Retinal pigment epithelial cell (primary cell): ENCODE measurements around the gene SEMA4F.

Source experiments
- DNase-seq: peaks from one replicate; pipeline ENCODE4 v3.0.0-alpha.2; 2010; ENCODE audit warnings: low read depth
- H3K4me3 ChIP-seq: 2 replicates; pipeline ENCODE4 v1.5.1; 2011; ENCODE audit warnings: mild to moderate bottlenecking, low read length, control low read depth, moderate library complexity
- TF ChIP-seq, protein P1 (sequence below): conservative IDR thresholded peaks from 2 replicates; pipeline ENCODE4 v1.5.1; 2011; ENCODE audit warnings: low read depth, low read length, control low read depth, inconsistent platforms

SEMA4F gene

GRCh38 chr2:74668087-74668486 lies 14.0 kb downstream of the SEMA4F start:
- TF ChIP-seq, protein P1, sequence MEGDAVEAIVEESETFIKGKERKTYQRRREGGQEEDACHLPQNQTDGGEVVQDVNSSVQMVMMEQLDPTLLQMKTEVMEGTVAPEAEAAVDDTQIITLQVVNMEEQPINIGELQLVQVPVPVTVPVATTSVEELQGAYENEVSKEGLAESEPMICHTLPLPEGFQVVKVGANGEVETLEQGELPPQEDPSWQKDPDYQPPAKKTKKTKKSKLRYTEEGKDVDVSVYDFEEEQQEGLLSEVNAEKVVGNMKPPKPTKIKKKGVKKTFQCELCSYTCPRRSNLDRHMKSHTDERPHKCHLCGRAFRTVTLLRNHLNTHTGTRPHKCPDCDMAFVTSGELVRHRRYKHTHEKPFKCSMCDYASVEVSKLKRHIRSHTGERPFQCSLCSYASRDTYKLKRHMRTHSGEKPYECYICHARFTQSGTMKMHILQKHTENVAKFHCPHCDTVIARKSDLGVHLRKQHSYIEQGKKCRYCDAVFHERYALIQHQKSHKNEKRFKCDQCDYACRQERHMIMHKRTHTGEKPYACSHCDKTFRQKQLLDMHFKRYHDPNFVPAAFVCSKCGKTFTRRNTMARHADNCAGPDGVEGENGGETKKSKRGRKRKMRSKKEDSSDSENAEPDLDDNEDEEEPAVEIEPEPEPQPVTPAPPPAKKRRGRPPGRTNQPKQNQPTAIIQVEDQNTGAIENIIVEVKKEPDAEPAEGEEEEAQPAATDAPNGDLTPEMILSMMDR, result no peak
- no peak overlapping the region for H3K4me3 ChIP-seq
- DNase-seq, result no peak

DNA sequence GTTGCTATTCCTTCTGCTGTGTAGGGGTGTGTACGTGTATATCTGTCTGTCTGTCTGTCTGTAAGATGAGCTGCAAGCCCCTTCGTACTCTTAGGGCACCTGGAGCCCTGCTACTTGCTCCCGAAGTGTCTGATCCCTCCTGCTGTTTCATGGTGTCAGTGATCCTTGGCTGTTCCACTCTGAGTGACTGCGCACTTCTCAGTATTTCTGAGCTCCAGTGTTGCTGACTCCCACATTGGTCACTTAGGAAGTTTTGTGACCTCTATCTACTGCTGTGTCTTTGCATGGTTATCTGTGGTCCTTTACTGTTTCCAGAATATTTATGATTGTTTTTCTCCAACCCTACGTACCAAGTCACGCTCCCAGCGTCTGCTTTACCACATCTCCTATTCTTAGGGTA lies 16.2 kb downstream of the SEMA4F start:
- TF ChIP-seq, protein P1, result no peak
- DNase-seq, result no peak
- H3K4me3 ChIP-seq, result no peak overlapping the region

DNA sequence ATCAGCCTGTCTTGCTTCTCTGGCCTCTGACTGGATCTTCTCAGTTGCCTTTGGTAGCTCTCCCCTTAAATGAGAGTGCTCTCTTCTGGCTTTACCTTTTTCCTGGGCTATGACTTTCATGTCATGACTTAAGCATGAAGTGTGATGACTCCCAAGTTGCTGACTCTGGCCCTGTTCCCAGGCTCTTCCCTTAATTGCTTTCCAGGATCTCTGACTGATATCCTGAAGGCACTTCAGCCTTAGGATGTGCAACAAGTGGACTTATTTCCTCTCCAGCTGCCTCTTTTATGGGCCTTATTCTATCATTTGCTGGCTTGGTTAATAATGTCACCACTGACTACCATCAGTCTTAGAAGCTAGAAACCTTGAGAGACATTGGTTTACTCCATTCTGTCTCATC lies 17.4 kb downstream of the SEMA4F start:
- TF ChIP-seq, protein P1, result no peak
- no peak for DNase-seq
- H3K4me3 ChIP-seq, result no peak overlapping the region

DNA sequence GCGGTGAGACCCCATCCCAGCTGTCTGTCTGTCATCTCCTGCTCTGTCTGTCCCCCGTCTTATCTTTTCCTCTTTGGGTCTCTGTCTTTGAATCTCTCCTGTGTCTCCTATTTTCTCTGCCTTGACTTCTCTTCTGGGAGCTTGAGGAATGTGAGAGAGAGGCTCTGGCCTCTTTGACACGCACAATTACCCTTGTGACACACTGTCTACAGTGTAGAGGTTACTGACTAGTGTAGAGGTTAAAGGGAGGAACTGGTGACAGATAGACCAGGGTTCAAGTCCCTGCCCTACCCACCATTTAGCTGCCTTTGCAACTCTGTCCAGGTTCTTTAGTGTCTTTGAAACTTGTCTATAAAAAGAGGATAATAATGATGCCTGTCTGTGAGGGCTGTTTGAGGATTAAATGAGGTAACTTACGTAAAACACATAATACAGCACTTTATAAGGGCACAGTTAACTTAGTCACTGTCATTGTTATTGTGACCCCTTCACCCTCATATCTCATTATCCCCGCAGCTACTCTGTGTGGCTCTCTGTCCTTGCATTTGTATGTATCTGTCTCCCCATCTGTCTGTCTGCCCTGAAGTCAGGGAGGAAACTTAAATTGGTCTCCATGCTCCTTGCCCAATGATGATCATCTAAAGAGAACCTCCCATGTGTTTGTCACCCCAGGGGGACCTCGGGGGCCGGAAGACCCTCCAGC lies 19.9 kb downstream of the SEMA4F start:
- TF ChIP-seq, protein P1, result no peak
- no peak overlapping the region for H3K4me3 ChIP-seq
- no peak for DNase-seq

GRCh38 chr2:74675090-74675489 lies 21.0 kb downstream of the SEMA4F start:
- DNase-seq, result no peak
- H3K4me3 ChIP-seq, result no peak overlapping the region
- TF ChIP-seq, protein P1, result peak; percentile 39

- DNase-seq, result no peak
- TF ChIP-seq, protein P1, result no peak
- no peak overlapping the region for H3K4me3 ChIP-seq
Observed at GRCh38 chr2:74676331-74676730, 22.3 kb downstream of the SEMA4F start.

GRCh38 chr2:74679615-74680014 lies 25.6 kb downstream of the SEMA4F start:
- no peak overlapping the region for H3K4me3 ChIP-seq
- TF ChIP-seq, protein P1, result no peak
- DNase-seq, result no peak
